Type B pancreatic cell (in vitro differentiated cells): Measurements from ENCODE around the gene COL20A1. TPM values are rescaled to one million over a fixed set of nuclear protein-coding genes. Genes with fewer than 3 reads are reported as not detected.

Experiments used
- DNase-seq: peaks from one replicate; pipeline ENCODE4 v3.0.0; 2021; ENCODE audit warnings: mixed read lengths; ENCODE audit not compliant: unreplicated experiment; ENCODE audit errors: extremely low spot score
- H3K27ac Mint-ChIP-seq: 2 replicates; pipeline ENCODE4 v1.8.0; 2021; ENCODE audit warnings: mild to moderate bottlenecking, mixed read lengths
- H3K27me3 Mint-ChIP-seq: 2 replicates; pipeline ENCODE4 v1.8.0; 2021; ENCODE audit warnings: mixed read lengths
- H3K36me3 Mint-ChIP-seq: 2 replicates; pipeline ENCODE4 v1.8.0; 2021; ENCODE audit warnings: mixed read lengths
- H3K4me1 Mint-ChIP-seq: one replicate; pipeline ENCODE4 v1.8.0; 2021; ENCODE audit warnings: mixed read lengths; ENCODE audit not compliant: unreplicated experiment
- H3K4me3 Mint-ChIP-seq: 2 replicates; pipeline ENCODE4 v1.8.0; 2021; ENCODE audit warnings: mild to moderate bottlenecking, mixed read lengths
- H3K9me3 Mint-ChIP-seq: 2 replicates; pipeline ENCODE4 v1.8.0; 2021; ENCODE audit warnings: mixed read lengths
- CTCF ChIP-seq: fragments of 200-600 bp; sonication (generic); conservative IDR thresholded peaks from 2 replicates; pipeline ENCODE4 v1.5.0; 2021; ENCODE audit warnings: antibody characterized with exemption, mild to moderate bottlenecking
- total RNA-seq: library from RNA; stranded (reverse); gene quantifications from 2 replicates; pipeline ENCODE4 v1.2.1, GENCODE V29; 2021; ENCODE audit warnings: low replicate concordance

COL20A1 gene
- total RNA-seq, 1 donor from 2014 or later = 0.36 TPM

GRCh38 chr20:63267691-63268090 is 25.3 kb upstream of the COL20A1 start:
- Mint-ChIP-seq H3K9me3 (no peaks in the 10 kb centered on the region), H3K4me3 (no peak overlapping the region), H3K4me1 (peaks cover 30% of the 10 kb centered on the region), H3K27ac (no peak overlapping the region), H3K36me3 (no peaks in the 10 kb centered on the region), H3K27me3 (no peaks in the 10 kb centered on the region)
- no peak for TF ChIP-seq CTCF
- DNase-seq = no peak

GRCh38 chr20:63268256-63268655 is 24.7 kb upstream of the COL20A1 start:
- Mint-ChIP-seq H3K9me3 (no peaks in the 10 kb centered on the region), H3K36me3 (no peaks in the 10 kb centered on the region), H3K27ac (peak overlapping the region; percentile 55), H3K4me1 (peaks cover 30% of the 10 kb centered on the region), H3K4me3 (peak overlapping the region; percentile 31), H3K27me3 (no peaks in the 10 kb centered on the region)
- no peak for TF ChIP-seq CTCF
- DNase-seq = no peak

- H3K27me3 Mint-ChIP-seq = no peaks in the 10 kb centered on the region
- no peak for TF ChIP-seq CTCF
- no peaks in the 10 kb centered on the region for H3K36me3 Mint-ChIP-seq
- peak overlapping the region; percentile 55 for H3K27ac Mint-ChIP-seq
- H3K4me3 Mint-ChIP-seq = peak overlapping the region; percentile 31
- no peaks in the 10 kb centered on the region for H3K9me3 Mint-ChIP-seq
- peaks cover 36% of the 10 kb centered on the region for H3K4me1 Mint-ChIP-seq
- DNase-seq = no peak
These were observed 24.1 kb upstream of the COL20A1 start for GRCh38 chr20:63268671-63269439.

GRCh38 chr20:63269724-63270123 is 23.3 kb upstream of the COL20A1 start:
- DNase-seq = no peak
- no peaks in the 10 kb centered on the region for H3K27me3 Mint-ChIP-seq
- peak overlapping the region; percentile 63 for H3K4me3 Mint-ChIP-seq
- no peaks in the 10 kb centered on the region for H3K9me3 Mint-ChIP-seq
- no peaks in the 10 kb centered on the region for H3K36me3 Mint-ChIP-seq
- H3K27ac Mint-ChIP-seq = no peak overlapping the region
- H3K4me1 Mint-ChIP-seq = peaks cover 38% of the 10 kb centered on the region
- TF ChIP-seq CTCF = no peak

- Mint-ChIP-seq H3K27ac (peak overlapping the region; percentile 81), H3K9me3 (no peaks in the 10 kb centered on the region), H3K4me1 (peaks cover 44% of the 10 kb centered on the region), H3K36me3 (no peaks in the 10 kb centered on the region), H3K4me3 (peak overlapping the region; percentile 86), H3K27me3 (no peaks in the 10 kb centered on the region)
- TF ChIP-seq CTCF = no peak
- no peak for DNase-seq
These were observed 22.2 kb upstream of the COL20A1 start for GRCh38 chr20:63270606-63271325.
